Right ventricle myocardium inferior (tissue), 1 donor: Measurements from ENCODE around the gene CDK14. TPM values are rescaled to one million over a fixed set of nuclear protein-coding genes. Genes with fewer than 3 reads are reported as not detected.

Experiments used
- ATAC-seq: fragments of 200-7000 bp; cut with Tn5 transposase; one replicate; pipeline ENCODE4 v1.9.1; 2020; ENCODE audit warnings: mild to moderate bottlenecking, moderate library complexity
- DNase-seq: peaks from one replicate; pipeline ENCODE4 v3.0.0; 2021; ENCODE audit errors: missing footprints
- intact Hi-C: fragments of 100-400 bp; cut with DNase I; formaldehyde crosslinking; loops from one replicate; pipeline ENCODE4 v1.11.0; 2022
- total RNA-seq: library from RNA; stranded (reverse); fragmentation: NEBNext Ultra II Directional; extraction: Animal tissue kit (Norgen Biotek cat#: 25700); gene quantifications from one replicate; pipeline ENCODE4 v1.2.1, GENCODE V29; 2021
- donor health status: DM: no; HTN: yes; CAD: no; lungs with severe emphysema.

The CDK14 gene
- total RNA-seq, 1 donor from 2014 or later = 26.3 TPM

GRCh38 chr7:90594751-90595317 is 1.3 kb upstream of the CDK14 start:
- intact Hi-C loops = loop anchor here (5.0 to 10.0 kb wide), 2 partner anchors 122 to 250 kb away; no protein-coding TSS in a partner anchor
- peak; percentile 30 for ATAC-seq
- no peak for DNase-seq

- intact Hi-C loops = loop anchor here (5.0 to 10.0 kb wide), 2 partner anchors 122 to 249 kb away; no protein-coding TSS in a partner anchor
- DNase-seq (no peak), ATAC-seq (no peak)
Measured at GRCh38 chr7:90595342-90595800, 750 bp upstream of the CDK14 start.

GRCh38 chr7:90596671-90597562 is 796 bp downstream of the CDK14 start:
- ATAC-seq = peak; percentile 20
- intact Hi-C loops = loop anchor here (2.0 to 10.0 kb wide), 3 partner anchors 32 to 248 kb away; no protein-coding TSS in a partner anchor
- no peak for DNase-seq

- ATAC-seq = no peak
- intact Hi-C loops = loop anchor here (2.0 to 10.0 kb wide), 3 partner anchors 31 to 247 kb away; no protein-coding TSS in a partner anchor
Measured at GRCh38 chr7:90597563-90598253, 1.6 kb downstream of the CDK14 start.

GRCh38 chr7:90599038-90599437 is 2.9 kb downstream of the CDK14 start:
- intact Hi-C loops = loop anchor here (5.0 to 10.0 kb wide), 2 partner anchors 118 to 246 kb away; no protein-coding TSS in a partner anchor
- DNase-seq = no peak
- ATAC-seq = no peak

More at GRCh38 chr7:90597563-90598253, 1.6 kb downstream of the CDK14 start:
- no peak for DNase-seq

- DNase-seq = no peak
- no peak for ATAC-seq
- intact Hi-C loops = loop anchor here (5.0 to 10.0 kb wide), 2 partner anchors 117 to 245 kb away; no protein-coding TSS in a partner anchor
Measured at GRCh38 chr7:90599892-90600555, 3.9 kb downstream of the CDK14 start.

GRCh38 chr7:90602303-90602702 is 6.2 kb downstream of the CDK14 start:
- intact Hi-C loops = no loop called here
- no peak for DNase-seq
- no peak for ATAC-seq

- intact Hi-C loops = no loop called here
- DNase-seq (no peak), ATAC-seq (no peak)
Measured at GRCh38 chr7:90603346-90603745, 7.2 kb downstream of the CDK14 start.

- intact Hi-C loops = no loop called here
- ATAC-seq = no peak
- no peak for DNase-seq
Measured at GRCh38 chr7:90604383-90604782, 8.3 kb downstream of the CDK14 start.

GRCh38 chr7:90605055-90605454 is 8.9 kb downstream of the CDK14 start:
- ATAC-seq = no peak
- intact Hi-C loops = no loop called here
- no peak for DNase-seq

- ATAC-seq = no peak
- no peak for DNase-seq
- intact Hi-C loops = no loop called here
Measured at GRCh38 chr7:90607196-90607595, 11.1 kb downstream of the CDK14 start.

- ATAC-seq (peak; percentile 70), DNase-seq (no peak)
- intact Hi-C loops = no loop called here
Measured at GRCh38 chr7:90610105-90610504, 14.0 kb downstream of the CDK14 start.

- intact Hi-C loops = no loop called here
- ATAC-seq = no peak
Measured at GRCh38 chr7:90611115-90611514, 15.0 kb downstream of the CDK14 start.

GRCh38 chr7:90613088-90613498 is 17.0 kb downstream of the CDK14 start:
- intact Hi-C loops = no loop called here
- ATAC-seq (no peak), DNase-seq (no peak)

More at GRCh38 chr7:90611115-90611514, 15.0 kb downstream of the CDK14 start:
- DNase-seq = no peak

GRCh38 chr7:90617442-90617841 is 21.3 kb downstream of the CDK14 start:
- intact Hi-C loops = no loop called here
- no peak for DNase-seq
- ATAC-seq = no peak

- ATAC-seq (no peak), DNase-seq (no peak)
- intact Hi-C loops = no loop called here
Measured at GRCh38 chr7:90618876-90619275, 22.8 kb downstream of the CDK14 start.

GRCh38 chr7:90621125-90621746 is 25.1 kb downstream of the CDK14 start:
- ATAC-seq (no peak), DNase-seq (no peak)
- intact Hi-C loops = no loop called here

GRCh38 chr7:90621747-90622140 is 25.6 kb downstream of the CDK14 start:
- intact Hi-C loops = no loop called here
- ATAC-seq (no peak), DNase-seq (no peak)
